ENCODE data around the gene SYNDIG1L. TPM values are rescaled to one million over a fixed set of nuclear protein-coding genes. Genes with fewer than 3 reads are reported as not detected.

The SYNDIG1L gene
- total and polyA plus RNA-seq, 2 of the 8 experiments (the other 6 are each of a cell fraction or from before 2014, with no cell fraction given), result 3.0 to 3.2 TPM

- TF ChIP-seq CTCF (IDR thresholded peaks at IDR 0.05; ENCODE audit: control extremely low read depth in 1 of 3, insufficient read depth in 1 of 3, low read depth in 1 of 3, low read length in 3 of 3), result peak; percentile 85 to 99 (median 92)
- TF ChIP-seq KDM5A (IDR thresholded peaks at IDR 0.05; ENCODE audit: low read length), result no peak
- no peak for TF ChIP-seq CBX8 (IDR thresholded peaks at IDR 0.05; ENCODE audit: borderline replicate concordance, low read depth, low read length)
- TF ChIP-seq JUN (IDR thresholded peaks at IDR 0.05; ENCODE audit: low read depth, low read length), result no peak
- TF ChIP-seq TAF1 (IDR thresholded peaks at IDR 0.05; ENCODE audit: low read depth, low read length), result 0 out of 2 replicates have a peak, but pooled peaks have one; percentile 23
- TF ChIP-seq SP2 (IDR thresholded peaks at IDR 0.05; ENCODE audit: low read length), result no peak
- no peak for TF ChIP-seq SIRT6 (IDR thresholded peaks at IDR 0.05; ENCODE audit: low read length)
- TF ChIP-seq SIX5 (IDR thresholded peaks at IDR 0.05; ENCODE audit: low read depth, low read length), result no peak
- peak; percentile 32; the same call in 1 of the 2 replicates for TF ChIP-seq JUND (IDR thresholded peaks at IDR 0.05; ENCODE audit: low read length)
- peak; percentile 16; the same call in 1 of the 2 replicates for TF ChIP-seq EGR1 (IDR thresholded peaks at IDR 0.05; ENCODE audit: borderline replicate concordance, low read depth, low read length)
- no peak for TF ChIP-seq USF2 (IDR thresholded peaks at IDR 0.05; ENCODE audit: low read length)
- TF ChIP-seq GABPA (IDR thresholded peaks at IDR 0.05; ENCODE audit: borderline replicate concordance, insufficient read depth, low read length), result no peak
- TF ChIP-seq BCL11A (IDR thresholded peaks at IDR 0.05; ENCODE audit: low read depth in 2 of 2, low read length in 2 of 2), result no peak
- no peak for TF ChIP-seq BACH1 (IDR thresholded peaks at IDR 0.05; ENCODE audit: low read length)
- no peak for TF ChIP-seq HDAC6 (IDR thresholded peaks at IDR 0.05; ENCODE audit: low read depth, low read length)
- peak; percentile 35; the same call in 1 of the 2 replicates for TF ChIP-seq E2F6 (IDR thresholded peaks at IDR 0.05)
- TF ChIP-seq EZH2 (IDR thresholded peaks at IDR 0.05; ENCODE audit: low read depth, low read length, severe bottlenecking), result no peak
- TF ChIP-seq CTBP2 (IDR thresholded peaks at IDR 0.05; ENCODE audit: borderline replicate concordance, insufficient read depth, insufficient read length, low read length), result no peak
- TF ChIP-seq TEAD4 (IDR thresholded peaks at IDR 0.05; ENCODE audit: low read depth, low read length), result peak; percentile 80
These were observed 63.6 kb downstream of the SYNDIG1L start (continued) for GRCh38 chr14:74362361-74362915.

Data from H1 (cell line).